ENCODE results near the gene GABARAP.

The GABARAP gene

GRCh38 chr17:7191571-7192270 lies 50.5 kb downstream of the GABARAP start (continued):
- no peak for TF ChIP-seq ZNF221 (tag by site-specific recombination; IDR thresholded peaks at IDR 0.05; ENCODE audit: borderline replicate concordance)
- TF ChIP-seq, protein P1, sequence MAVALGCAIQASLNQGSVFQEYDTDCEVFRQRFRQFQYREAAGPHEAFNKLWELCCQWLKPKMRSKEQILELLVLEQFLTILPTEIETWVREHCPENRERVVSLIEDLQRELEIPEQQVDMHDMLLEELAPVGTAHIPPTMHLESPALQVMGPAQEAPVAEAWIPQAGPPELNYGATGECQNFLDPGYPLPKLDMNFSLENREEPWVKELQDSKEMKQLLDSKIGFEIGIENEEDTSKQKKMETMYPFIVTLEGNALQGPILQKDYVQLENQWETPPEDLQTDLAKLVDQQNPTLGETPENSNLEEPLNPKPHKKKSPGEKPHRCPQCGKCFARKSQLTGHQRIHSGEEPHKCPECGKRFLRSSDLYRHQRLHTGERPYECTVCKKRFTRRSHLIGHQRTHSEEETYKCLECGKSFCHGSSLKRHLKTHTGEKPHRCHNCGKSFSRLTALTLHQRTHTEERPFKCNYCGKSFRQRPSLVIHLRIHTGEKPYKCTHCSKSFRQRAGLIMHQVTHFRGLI (tag by site-specific recombination; IDR thresholded peaks at IDR 0.05): no peak

DNA sequence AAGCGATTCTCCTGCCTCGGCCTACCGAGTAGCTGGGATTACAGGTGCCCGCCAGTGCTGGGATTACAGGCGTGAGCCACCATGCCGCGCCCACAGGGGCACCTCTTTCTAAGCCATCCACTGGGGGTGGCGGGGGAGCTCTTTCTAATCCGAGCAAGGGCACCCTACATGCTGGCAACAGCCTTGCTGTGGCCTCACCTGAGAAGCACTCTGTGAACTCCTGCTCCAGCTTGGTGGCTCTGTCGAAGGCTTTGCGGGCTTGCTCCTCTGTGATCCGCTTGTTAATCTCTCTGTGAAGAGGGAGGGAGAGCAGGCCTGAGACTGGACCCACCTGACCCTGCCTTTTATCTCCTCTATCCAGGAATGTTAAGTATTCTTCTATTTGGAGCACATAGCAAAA lies 51.2 kb downstream of the GABARAP start:
- H3K36me3 ChIP-seq (ENCODE audit: control insufficient read depth in 2 of 2, insufficient read depth in 1 of 2, low read length in 2 of 2): peaks cover 0 to 46% of the 10 kb centered on the region in 2 experiments; a peak in 2 of 3 replicates
- H3K9me3 ChIP-seq (ENCODE audit: control insufficient read depth, insufficient read depth, low read depth, low read length): no peaks in the 10 kb centered on the region
- no peak overlapping the region for H3K27ac ChIP-seq (ENCODE audit: extremely low read depth, low read depth, low read length)
- ChIA-PET POLR2A (interaction anchor here (0.9 to 1.4 kb wide), 3 partner anchors 13 to 213 kb away, joined by 3 read pairs; partner anchors contain the start of gene TMEM256), CTCF (interaction anchor here (0.6 to 1.0 kb wide), 3 partner anchors 13 to 1941 kb away, joined by 3 read pairs; no protein-coding TSS in a partner anchor)
- H3K4me3 ChIP-seq (ENCODE audit: low read depth, low read length): no peak overlapping the region
- no peaks in the 10 kb centered on the region for H3K4me1 ChIP-seq (ENCODE audit: control insufficient read depth, insufficient read depth, low read length)
- TF ChIP-seq ZNF707 (tag by site-specific recombination; IDR thresholded peaks at IDR 0.05): no peak

DNA sequence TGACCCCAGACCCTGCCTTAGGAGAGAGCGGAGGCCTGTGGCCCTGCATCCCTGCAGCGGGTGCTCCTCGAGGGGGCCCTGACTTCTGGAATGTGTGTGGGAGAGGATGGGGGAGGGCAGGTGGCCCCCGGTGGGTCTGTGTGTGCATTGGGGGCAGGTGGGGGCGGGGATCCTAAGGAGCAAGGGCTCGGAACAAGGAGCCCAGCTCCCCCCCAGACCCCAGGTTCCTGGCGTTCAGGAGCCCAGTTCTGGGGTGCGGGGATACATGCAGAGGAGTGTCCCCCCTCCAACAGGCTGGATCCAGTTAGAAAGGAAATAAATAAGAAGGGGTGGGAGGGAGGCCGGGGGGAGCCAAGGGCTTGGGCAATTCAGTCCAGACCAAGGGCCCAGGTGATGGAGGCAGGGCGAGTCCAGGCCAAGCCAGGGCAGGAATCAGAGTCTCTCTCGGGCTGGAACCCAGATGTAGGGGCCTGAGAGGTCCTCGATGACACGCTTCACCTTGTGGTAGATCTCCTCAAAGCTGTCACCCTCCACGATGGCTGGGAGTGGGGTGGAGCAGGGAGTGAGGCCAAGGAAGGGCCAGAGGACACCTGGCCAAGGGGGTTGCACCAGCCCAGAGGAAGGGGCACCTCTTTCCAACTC lies 51.9 kb downstream of the GABARAP start:
- no peak overlapping the region for H3K4me3 ChIP-seq (ENCODE audit: low read depth, low read length)
- peaks cover 0 to 39% of the 10 kb centered on the region in 2 experiments; a peak in 2 of 3 replicates for H3K36me3 ChIP-seq (ENCODE audit: control insufficient read depth in 2 of 2, insufficient read depth in 1 of 2, low read length in 2 of 2)
- H3K4me1 ChIP-seq (ENCODE audit: control insufficient read depth, insufficient read depth, low read length): no peaks in the 10 kb centered on the region
- POLR2A ChIA-PET: interaction anchor here (0.6 to 1.4 kb wide), 4 partner anchors 123 to 232 kb away, joined by 3 to 4 read pairs (median 3); partner anchors contain the start of gene TMEM256
- no peak overlapping the region for H3K27ac ChIP-seq (ENCODE audit: extremely low read depth, low read depth, low read length)
- H3K9me3 ChIP-seq (ENCODE audit: control insufficient read depth, insufficient read depth, low read depth, low read length): no peaks in the 10 kb centered on the region
- CTCF ChIA-PET: interaction anchor here (0.5 to 1.0 kb wide), 2 partner anchors 12 to 33 kb away, joined by 3 read pairs; no protein-coding TSS in a partner anchor
- TF ChIP-seq ZNF514 (tag by site-specific recombination; IDR thresholded peaks at IDR 0.05): no peak
- TF ChIP-seq ZNF513 (tag by site-specific recombination; IDR thresholded peaks at IDR 0.05): no peak
- TF ChIP-seq, protein P2, sequence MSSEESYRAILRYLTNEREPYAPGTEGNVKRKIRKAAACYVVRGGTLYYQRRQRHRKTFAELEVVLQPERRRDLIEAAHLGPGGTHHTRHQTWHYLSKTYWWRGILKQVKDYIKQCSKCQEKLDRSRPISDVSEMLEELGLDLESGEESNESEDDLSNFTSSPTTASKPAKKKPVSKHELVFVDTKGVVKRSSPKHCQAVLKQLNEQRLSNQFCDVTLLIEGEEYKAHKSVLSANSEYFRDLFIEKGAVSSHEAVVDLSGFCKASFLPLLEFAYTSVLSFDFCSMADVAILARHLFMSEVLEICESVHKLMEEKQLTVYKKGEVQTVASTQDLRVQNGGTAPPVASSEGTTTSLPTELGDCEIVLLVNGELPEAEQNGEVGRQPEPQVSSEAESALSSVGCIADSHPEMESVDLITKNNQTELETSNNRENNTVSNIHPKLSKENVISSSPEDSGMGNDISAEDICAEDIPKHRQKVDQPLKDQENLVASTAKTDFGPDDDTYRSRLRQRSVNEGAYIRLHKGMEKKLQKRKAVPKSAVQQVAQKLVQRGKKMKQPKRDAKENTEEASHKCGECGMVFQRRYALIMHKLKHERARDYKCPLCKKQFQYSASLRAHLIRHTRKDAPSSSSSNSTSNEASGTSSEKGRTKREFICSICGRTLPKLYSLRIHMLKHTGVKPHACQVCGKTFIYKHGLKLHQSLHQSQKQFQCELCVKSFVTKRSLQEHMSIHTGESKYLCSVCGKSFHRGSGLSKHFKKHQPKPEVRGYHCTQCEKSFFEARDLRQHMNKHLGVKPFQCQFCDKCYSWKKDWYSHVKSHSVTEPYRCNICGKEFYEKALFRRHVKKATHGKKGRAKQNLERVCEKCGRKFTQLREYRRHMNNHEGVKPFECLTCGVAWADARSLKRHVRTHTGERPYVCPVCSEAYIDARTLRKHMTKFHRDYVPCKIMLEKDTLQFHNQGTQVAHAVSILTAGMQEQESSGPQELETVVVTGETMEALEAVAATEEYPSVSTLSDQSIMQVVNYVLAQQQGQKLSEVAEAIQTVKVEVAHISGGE (tag by site-specific recombination; conservative IDR thresholded peaks at IDR 0.05; ENCODE audit: low read depth): no peak
- TF ChIP-seq ZNF362 (tag by site-specific recombination; IDR thresholded peaks at IDR 0.05): no peak
- no peak for TF ChIP-seq ZNF24 (tag by site-specific recombination; IDR thresholded peaks at IDR 0.05)
- TF ChIP-seq, protein P3, sequence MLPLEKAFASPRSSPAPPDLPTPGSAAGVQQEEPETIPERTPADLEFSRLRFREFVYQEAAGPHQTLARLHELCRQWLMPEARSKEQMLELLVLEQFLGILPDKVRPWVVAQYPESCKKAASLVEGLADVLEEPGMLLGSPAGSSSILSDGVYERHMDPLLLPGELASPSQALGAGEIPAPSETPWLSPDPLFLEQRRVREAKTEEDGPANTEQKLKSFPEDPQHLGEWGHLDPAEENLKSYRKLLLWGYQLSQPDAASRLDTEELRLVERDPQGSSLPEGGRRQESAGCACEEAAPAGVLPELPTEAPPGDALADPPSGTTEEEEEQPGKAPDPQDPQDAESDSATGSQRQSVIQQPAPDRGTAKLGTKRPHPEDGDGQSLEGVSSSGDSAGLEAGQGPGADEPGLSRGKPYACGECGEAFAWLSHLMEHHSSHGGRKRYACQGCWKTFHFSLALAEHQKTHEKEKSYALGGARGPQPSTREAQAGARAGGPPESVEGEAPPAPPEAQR (tag by site-specific recombination; IDR thresholded peaks at IDR 0.05): no peak
- TF ChIP-seq ZNF701 (tag by site-specific recombination; IDR thresholded peaks at IDR 0.05): no peak
- no peak for TF ChIP-seq ZNF18 (tag by site-specific recombination; IDR thresholded peaks at IDR 0.05)
- TF ChIP-seq ZNF777 (tag by site-specific recombination; IDR thresholded peaks at IDR 0.05; ENCODE audit: borderline replicate concordance): no peak
- TF ChIP-seq HOXC10 (CRISPR knock-in tag; IDR thresholded peaks at IDR 0.05): no peak
- no peak for TF ChIP-seq ZNF544 (tag by site-specific recombination; IDR thresholded peaks at IDR 0.05)
- TF ChIP-seq BCL6B (tag by site-specific recombination; IDR thresholded peaks at IDR 0.05): no peak
- TF ChIP-seq ZNF677 (tag by site-specific recombination; IDR thresholded peaks at IDR 0.05): no peak
- TF ChIP-seq ZNF48 (tag by site-specific recombination; IDR thresholded peaks at IDR 0.05): no peak
- no peak for TF ChIP-seq ZNF19 (tag by site-specific recombination; IDR thresholded peaks at IDR 0.05; ENCODE audit: low read depth)
